OCI-LY3 (cell line): ENCODE data around the gene ARHGAP27.

Source experiments
- CTCF ChIP-seq: fragments of 200-600, 300-600 bp; sonication (generic); IDR thresholded peaks from 2 replicates; pipeline ENCODE4 v1.5.1; 2014; ENCODE audit warnings: antibody characterized with exemption, low read length, low read depth
- EZH2phosphoT487 ChIP-seq: fragments of 200-600 bp; shearing (Covaris generic); IDR thresholded peaks from 2 replicates; pipeline ENCODE4 v1.6.1; 2018; ENCODE audit warnings: antibody characterized with exemption, mixed run types, low read depth

GRCh38 chr17:45403906-45404490, 28.7 kb downstream of the ARHGAP27 start:
- TF ChIP-seq CTCF (no peak), EZH2phosphoT487 (no peak)
